ENCODE measurements around the gene MLLT6. TPM values are rescaled to one million over a fixed set of nuclear protein-coding genes. Genes with fewer than 3 reads are reported as not detected.

MLLT6 gene
- total and polyA plus RNA-seq, 2 of the 13 experiments (the other 11 are each of a cell fraction or from before 2014, with no cell fraction given), result 50.7 to 69.5 TPM

- no peak for TF ChIP-seq AHDC1 (CRISPR knock-in tag; IDR thresholded peaks at IDR 0.05; ENCODE audit: borderline replicate concordance)
- TF ChIP-seq ZNF205 (CRISPR knock-in tag; IDR thresholded peaks at IDR 0.05), result no peak
- 0 out of 2 replicates have a peak, but pooled peaks have one; percentile 36 for TF ChIP-seq ZZZ3 (CRISPR knock-in tag; IDR thresholded peaks at IDR 0.05; ENCODE audit: borderline replicate concordance)
- TF ChIP-seq, protein P1, sequence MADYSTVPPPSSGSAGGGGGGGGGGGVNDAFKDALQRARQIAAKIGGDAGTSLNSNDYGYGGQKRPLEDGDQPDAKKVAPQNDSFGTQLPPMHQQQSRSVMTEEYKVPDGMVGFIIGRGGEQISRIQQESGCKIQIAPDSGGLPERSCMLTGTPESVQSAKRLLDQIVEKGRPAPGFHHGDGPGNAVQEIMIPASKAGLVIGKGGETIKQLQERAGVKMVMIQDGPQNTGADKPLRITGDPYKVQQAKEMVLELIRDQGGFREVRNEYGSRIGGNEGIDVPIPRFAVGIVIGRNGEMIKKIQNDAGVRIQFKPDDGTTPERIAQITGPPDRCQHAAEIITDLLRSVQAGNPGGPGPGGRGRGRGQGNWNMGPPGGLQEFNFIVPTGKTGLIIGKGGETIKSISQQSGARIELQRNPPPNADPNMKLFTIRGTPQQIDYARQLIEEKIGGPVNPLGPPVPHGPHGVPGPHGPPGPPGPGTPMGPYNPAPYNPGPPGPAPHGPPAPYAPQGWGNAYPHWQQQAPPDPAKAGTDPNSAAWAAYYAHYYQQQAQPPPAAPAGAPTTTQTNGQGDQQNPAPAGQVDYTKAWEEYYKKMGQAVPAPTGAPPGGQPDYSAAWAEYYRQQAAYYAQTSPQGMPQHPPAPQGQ (CRISPR knock-in tag; IDR thresholded peaks at IDR 0.05; ENCODE audit: borderline replicate concordance), result no peak
- no peak for TF ChIP-seq STAG1 (CRISPR knock-in tag; IDR thresholded peaks at IDR 0.05)
- peak; percentile 79; the same call in 1 of the 2 replicates for TF ChIP-seq ZNF281 (CRISPR knock-in tag; IDR thresholded peaks at IDR 0.05; ENCODE audit: borderline replicate concordance)
- TF ChIP-seq MEIS1 (CRISPR knock-in tag; IDR thresholded peaks at IDR 0.05; ENCODE audit: borderline replicate concordance), result 0 out of 2 replicates have a peak, but pooled peaks have one; percentile 39
- TF ChIP-seq ZC3H13 (CRISPR knock-in tag; IDR thresholded peaks at IDR 0.05), result no peak
- TF ChIP-seq PLRG1 (conservative IDR thresholded peaks at IDR 0.05), result no peak
- TF ChIP-seq ARHGAP35 (CRISPR knock-in tag; IDR thresholded peaks at IDR 0.05; ENCODE audit: borderline replicate concordance), result 0 out of 2 replicates have a peak, but pooled peaks have one; percentile 59
- TF ChIP-seq JDP2 (CRISPR knock-in tag; IDR thresholded peaks at IDR 0.05; ENCODE audit: borderline replicate concordance), result no peak
- no peak for TF ChIP-seq HOXA9 (CRISPR knock-in tag; IDR thresholded peaks at IDR 0.05; ENCODE audit: borderline replicate concordance)
- no peak for TF ChIP-seq HNRNPLL (IDR thresholded peaks at IDR 0.05; ENCODE audit: low read depth, low read length, poor library complexity, severe bottlenecking)
- no peak; the same call in 1 of the 2 replicates for TF ChIP-seq ZFP36L1 (CRISPR knock-in tag; IDR thresholded peaks at IDR 0.05)
- TF ChIP-seq DNMT1 (CRISPR knock-in tag; IDR thresholded peaks at IDR 0.05), result no peak
- no peak for TF ChIP-seq POGZ (CRISPR knock-in tag; IDR thresholded peaks at IDR 0.05)
- no peak for TF ChIP-seq NPAS2 (CRISPR knock-in tag; IDR thresholded peaks at IDR 0.05; ENCODE audit: borderline replicate concordance)
- TF ChIP-seq ATAD3A (CRISPR knock-in tag; IDR thresholded peaks at IDR 0.05), result no peak
- TF ChIP-seq ZSCAN31 (CRISPR knock-in tag; IDR thresholded peaks at IDR 0.05; ENCODE audit: low read depth), result no peak
Measured at GRCh38 chr17:38705803-38706504, 881 bp downstream of the MLLT6 start (continued).

All from HepG2 (cell line).